Measurements from ENCODE around the gene SLC16A8.

DNA sequence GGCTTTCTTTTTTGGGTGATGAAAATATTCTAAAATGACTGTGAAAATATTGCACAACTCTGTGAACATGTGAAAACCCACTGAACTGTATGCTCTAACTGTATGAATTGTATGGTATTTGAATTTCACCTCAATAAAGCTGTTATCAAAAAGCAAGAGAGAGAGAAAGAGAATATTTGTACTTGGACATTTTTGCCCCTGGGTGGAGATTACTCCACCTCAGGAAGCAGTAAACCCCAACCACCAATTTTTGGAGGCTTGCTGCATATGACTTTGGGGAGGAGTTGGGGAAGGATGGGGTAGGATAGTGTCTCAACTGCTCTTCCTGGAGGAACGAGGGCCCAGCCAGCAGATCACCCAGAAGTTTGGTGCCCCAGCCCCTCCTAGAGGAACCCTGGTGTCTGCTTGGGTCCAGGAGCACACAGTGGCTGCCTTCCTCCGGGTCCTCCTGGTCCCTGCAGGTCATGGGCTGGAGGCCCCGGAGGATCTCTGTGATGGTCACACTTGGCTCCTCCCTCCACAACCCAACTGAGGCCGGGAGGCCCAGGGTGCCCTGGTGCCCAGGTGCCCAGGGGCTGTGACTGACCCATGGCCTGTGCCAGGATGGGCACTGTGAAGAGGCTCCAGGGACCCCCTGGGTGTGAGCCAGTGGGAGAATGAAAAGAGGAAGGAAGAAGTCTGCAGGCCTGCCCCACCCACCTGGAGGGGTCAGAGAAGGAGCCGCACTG, 42.1 kb downstream of the SLC16A8 start:
- TF ChIP-seq, protein P1, sequence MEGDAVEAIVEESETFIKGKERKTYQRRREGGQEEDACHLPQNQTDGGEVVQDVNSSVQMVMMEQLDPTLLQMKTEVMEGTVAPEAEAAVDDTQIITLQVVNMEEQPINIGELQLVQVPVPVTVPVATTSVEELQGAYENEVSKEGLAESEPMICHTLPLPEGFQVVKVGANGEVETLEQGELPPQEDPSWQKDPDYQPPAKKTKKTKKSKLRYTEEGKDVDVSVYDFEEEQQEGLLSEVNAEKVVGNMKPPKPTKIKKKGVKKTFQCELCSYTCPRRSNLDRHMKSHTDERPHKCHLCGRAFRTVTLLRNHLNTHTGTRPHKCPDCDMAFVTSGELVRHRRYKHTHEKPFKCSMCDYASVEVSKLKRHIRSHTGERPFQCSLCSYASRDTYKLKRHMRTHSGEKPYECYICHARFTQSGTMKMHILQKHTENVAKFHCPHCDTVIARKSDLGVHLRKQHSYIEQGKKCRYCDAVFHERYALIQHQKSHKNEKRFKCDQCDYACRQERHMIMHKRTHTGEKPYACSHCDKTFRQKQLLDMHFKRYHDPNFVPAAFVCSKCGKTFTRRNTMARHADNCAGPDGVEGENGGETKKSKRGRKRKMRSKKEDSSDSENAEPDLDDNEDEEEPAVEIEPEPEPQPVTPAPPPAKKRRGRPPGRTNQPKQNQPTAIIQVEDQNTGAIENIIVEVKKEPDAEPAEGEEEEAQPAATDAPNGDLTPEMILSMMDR (IDR thresholded peaks at IDR 0.05; ENCODE audit: low read length), result no peak
- TF ChIP-seq EZH2phosphoT487 (IDR thresholded peaks at IDR 0.05; ENCODE audit: low read length) (no peak), EZH2 (optimal IDR thresholded peaks at IDR 0.05; ENCODE audit: low read depth, low read length) (no peak)
